Ovary (tissue), 1 donor: ENCODE results near the gene CACNA2D1.

ENCODE experiments used
- EP300 ChIP-seq: sonication (generic); formaldehyde crosslinking; IDR thresholded peaks from one replicate; pipeline ENCODE4 v1.6.1; 2017; ENCODE audit warnings: antibody characterized with exemption
- POLR2A ChIP-seq: fragments of 450-650 bp; IDR thresholded peaks from one replicate; pipeline ENCODE4 v1.6.1; 2017; ENCODE audit warnings: antibody characterized with exemption, mild to moderate bottlenecking, moderate library complexity

DNA sequence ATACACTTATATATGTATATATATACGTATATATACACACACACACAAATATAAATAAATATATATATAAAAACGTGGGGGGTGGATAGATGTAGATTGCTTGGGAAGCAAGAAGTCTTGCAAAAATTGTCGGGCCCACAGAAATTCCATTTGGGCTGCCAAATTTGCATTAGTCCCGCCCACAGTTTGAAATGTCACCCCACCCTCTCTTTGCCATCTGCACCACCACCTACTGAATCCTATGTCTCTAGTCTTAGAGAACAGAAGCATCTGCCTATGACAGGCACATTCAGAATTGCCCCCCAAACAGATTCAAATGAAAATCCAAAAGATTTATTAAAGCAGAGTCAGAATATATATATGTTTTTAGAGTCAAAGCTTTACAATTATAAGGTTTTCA is 25.6 kb upstream of the CACNA2D1 start:
- TF ChIP-seq POLR2A (no peak), EP300 (no peak)
